ENCODE measurements around the gene CLDND2.

Gene CLDND2

DNA sequence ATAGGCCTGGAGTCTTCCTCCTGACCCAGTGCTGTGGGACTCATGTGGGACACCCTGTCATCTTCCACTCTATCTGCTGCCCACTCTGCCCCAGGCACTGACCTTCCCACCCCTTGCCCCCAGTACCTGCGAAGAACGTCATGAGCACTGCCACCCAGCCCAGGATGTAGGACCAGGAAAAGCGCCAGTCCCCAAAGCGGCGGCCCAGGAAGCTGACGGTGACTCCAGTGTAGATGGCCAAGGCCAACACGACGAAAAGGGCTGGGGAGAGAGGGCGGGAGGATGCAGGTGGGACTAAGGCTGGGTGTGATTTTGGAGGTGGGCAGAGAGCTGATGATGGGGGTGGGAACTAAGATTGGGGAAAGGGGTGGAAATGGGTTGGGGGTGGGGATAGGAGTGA, 11.6 kb upstream of the CLDND2 start:
- DNase-seq = no peak

DNA sequence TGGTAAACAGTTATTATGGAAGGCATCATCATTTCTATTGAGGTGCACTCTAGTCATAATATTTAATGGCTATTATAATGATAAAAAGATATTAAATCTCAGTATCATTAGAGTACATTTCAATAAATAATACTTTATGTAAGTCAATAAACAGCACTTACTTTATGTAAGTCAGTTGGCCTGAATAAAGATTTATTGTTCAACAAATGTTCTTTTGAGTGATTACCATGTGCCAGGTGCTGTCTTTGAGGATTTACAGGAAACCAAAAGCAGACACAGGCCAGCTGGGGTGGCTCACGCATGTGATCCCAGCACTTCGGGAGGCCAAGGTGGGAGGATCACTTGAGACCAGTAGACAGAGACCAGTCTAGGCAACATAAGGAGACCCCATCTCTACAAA, 8.6 kb upstream of the CLDND2 start:
- DNase-seq = no peak

DNA sequence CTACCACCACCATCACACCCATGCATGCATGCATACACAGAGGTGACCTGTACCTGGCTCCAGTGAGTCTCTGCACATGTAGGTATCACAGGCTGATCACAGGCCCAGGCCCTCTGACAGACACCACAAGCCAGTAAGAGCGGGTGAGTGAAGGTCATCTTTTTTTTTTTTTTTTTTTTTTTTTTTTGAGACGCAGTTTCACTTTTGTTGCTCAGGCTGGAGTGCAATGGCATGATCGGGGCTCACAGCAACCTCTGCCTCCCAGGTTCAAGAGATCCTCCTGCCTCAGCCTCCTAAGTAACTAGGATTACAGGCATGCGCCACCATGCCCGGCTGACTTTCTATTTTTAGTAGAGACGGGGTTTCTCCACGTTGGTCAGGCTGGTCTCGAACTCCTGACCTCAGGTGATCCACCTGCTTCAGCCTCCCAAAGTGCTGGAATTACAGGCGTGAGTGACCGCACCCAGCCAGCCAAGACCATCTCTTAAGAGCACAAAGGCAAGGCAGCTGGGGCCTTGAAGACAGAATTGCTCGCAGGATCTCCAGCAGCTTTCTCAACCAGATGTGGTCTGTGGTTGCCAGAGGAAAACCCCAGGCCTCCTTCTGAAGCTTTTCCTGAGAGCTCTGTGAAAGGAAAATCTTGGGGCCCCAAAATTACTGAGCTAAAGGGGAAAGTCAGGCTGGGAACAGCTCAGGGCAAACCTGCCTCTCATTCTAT, 6.9 kb upstream of the CLDND2 start:
- DNase-seq = no peak

DNA sequence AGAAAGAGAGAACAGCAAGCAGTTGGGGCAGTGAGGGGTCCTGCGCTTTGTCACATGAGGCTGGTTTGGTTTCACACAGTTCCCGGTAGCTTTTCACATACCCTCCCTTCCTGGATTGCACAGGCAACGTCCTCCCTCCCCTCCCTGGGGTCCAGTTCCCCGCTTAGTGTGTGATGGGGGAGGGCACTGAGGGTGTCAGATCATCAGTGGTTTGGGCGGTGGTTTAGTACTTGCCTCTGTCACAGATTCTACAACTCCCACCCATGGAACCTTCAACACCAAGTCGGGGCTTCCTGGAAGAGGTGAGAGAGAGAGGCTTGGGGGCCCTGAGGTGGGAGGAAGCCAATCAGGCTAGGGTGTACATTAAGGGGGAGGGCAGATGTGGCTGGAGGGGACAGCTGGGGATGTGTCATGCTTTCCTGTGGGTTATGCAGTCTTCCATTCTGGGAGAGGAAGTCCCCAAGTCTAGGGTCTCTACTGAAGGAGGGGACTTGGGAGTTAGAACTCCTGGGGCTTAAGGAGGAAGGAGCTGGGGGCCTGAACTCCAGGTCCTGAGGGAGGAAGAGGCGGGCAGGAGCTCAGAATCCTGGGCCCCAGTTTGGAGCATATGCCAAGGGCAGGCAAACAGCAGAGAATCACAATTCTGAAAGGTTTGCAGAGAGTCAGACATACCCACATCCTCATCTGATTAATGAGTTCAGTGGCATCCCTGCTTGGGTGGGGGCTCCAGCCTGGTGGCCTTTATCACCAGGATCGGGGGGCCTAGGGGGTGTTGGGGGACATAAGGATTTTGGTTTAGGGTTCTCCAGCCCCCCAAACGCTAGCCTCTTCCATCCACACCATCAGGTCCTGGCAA, 4.1 kb upstream of the CLDND2 start, which contains the start of gene NKG7:
Gene NKG7 (minus strand): TSS at position 6 of the 856 bp plus-strand sequence. CDS start 119 bp downstream, outside the sequence.
- DNase-seq = no peak

DNA sequence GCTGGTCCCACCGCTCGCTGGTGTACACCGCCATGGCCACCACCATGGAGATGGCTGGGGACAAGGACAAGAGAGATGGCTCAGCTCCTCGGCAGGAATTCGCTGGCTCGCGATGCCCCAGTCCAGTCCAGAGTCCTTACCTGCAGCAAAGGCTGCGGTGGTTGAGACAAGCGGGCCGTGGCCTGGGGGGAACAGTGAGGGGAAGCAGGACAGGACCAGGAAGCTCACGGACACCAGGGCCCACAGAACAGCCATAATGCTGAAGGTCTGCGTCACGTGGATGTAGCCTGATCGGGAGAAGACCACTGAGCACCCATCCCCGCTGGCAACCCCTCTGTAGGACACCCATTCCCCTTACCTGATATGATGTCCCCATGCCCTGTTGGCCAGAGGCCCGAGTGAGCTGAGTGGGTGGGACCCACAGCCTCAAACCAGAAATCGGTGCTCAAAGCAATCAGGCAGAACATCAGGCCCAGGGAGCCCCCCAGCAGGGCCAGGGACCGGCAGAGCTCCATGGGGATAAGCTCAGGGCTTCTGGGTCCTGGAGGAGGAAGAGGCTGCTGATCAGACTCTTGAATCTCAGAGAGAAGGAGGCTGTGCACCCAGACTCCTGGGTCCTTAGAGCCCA, 3.3 kb upstream of the CLDND2 start:
- DNase-seq = no peak

DNA sequence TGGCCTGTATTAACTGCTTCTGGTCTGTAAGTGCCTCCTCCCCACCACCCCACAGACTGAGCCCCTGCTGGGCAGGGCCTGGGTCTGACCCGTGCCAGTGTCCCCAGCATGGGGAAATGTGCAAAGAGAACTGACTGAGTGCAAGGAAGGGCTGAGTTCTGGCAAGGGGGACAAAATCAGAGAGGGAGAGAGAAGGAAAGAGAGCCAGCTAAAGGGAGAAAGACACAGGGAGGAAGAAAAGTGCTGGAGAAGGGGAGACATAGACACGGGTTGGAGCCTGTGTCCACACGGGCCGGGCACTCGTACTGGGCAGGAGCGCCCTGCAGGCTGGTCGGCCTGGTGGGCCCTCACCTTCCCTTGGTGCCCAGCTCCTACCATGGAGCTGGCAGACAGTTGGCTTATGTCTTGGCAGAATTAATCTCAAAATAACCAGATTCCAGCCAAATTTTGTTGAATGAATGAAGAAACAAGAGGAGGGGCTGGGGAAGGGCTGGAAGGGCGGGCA, 2.4 kb upstream of the CLDND2 start:
- DNase-seq = no peak

DNA sequence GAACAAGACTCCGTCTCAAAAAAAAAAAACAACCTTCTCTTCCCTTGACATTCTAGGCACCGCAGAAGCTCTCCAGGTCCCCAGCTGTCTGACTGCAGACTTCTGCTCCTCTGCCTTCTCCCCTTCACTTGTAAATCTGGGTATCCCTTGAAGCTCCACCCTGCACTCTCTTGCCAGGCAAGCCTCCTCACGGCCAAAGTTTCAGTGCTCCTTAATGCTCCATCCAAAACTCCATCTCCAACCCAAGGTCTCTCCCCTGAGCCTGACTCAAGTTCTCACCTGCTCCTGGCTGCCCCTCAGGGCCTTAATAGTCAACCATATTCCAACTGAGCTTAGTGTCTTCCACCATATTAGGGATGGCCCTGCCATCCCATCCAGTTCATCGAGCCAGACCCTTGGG, 1.4 kb upstream of the CLDND2 start:
- no peak for DNase-seq

GRCh38 chr19:51367565-51368365, 1.0 kb downstream of the CLDND2 start:
- DNase-seq = peak; percentile 97

- DNase-seq = no peak
Measured at GRCh38 chr19:51367255-51367564, 1.6 kb downstream of the CLDND2 start.

DNA sequence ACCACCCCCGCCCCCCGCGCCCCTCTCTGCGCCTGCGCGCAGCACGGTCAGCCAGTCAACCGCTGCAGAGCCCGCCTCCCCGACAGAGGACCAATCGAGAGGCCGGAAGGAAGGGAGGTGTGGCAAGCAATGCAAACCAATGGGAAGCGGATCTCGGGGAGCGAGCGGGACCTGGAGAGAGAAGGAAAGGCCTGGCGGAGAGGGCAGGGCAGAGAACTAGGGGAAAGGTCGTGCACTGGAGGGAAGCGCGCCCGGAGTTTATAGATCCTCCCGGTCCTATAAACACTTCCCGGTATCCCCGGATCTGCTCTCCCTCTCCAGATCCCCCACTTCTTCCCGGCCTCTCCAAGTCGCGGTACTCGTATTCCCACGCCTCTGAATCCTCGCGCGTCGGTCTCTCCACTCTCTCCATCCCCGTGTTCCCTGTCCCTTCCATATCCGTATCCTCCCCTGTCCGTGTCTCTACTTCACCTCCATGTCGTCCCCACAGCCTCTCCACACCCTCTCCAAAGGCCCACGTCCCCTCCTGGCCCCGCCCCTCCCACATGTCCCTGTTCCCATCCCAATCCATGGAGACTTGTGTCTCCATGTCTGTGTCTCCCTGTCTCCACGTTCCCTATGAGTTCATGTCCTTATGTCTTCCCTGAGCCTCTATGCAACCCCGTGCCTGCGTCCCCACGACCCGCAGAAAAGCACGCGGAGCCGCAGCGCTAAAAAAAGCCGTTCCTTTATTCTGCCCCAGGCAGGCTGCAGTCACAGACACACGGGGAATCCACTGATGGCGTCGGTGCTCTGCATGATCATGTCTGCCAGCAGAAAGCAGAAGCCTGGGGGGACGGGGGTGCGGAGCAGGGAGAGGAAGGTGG, 2.2 kb downstream of the CLDND2 start:
- peak; percentile 96 for DNase-seq

- peak; percentile 54 for DNase-seq
Measured at GRCh38 chr19:51365965-51366388, 2.8 kb downstream of the CLDND2 start, which contains the start of gene ETFB. TSS of gene ETFB (minus strand) at chr19:51366388. CDS start at chr19:51366326, 62 bp downstream.

DNA sequence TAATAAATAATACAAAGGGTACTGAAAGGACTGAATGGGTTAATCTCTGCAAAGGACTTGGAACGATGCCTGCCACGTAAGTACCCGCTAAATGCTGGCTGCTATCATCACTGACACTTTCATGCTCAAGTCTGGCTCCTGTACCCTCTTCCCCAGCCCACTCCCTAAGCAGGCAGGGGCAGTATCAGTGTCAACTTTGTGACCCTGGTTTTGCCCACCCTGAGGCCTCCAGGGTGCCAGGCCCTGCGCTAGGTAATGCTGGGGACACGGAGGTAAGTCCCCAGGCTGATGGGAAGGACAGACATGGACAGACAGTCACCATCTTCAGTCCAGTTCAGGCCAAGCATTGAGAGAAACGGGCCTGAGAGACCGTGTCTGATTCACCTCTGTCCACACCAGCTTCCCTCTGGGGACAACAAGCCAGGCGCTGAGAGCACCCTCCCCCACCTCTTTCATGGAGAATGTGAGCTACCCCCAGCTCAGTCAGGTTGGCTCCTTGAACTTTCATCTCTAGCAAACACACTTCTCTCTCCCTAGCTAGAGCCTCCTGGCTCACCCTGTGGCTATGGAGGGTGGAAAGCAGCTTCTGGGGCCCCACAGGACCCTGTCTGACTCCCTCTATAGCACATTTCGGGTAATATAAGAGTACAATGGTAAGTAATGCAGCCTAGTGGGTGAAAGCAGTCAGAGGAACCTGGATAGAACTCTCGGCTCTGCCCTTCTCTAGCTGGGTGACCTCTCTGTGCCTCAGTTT, 3.4 kb downstream of the CLDND2 start:
- DNase-seq = peak; percentile 50

- DNase-seq = peak; percentile 14
Measured at GRCh38 chr19:51364200-51365106, 4.3 kb downstream of the CLDND2 start.

DNA sequence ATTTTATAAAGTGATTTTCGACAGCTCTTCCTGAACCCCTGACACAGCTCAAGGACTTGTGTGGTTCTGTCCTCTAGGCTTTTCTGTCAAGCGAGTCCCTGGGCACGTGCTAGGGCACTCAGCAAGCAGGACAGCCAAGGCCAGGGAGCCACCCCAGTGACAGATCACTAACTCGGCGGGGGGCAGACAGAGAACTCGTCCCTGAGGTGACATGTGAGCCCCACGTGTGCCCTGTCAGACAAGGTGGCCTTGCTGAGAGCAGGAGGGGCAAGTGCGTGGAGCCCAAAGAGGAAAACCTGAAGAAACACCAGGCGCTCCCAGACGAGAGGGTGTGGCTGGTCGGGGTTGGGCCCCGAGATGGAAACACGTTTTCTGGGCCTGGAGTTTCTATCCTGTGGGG, 7.6 kb downstream of the CLDND2 start:
- DNase-seq = no peak

- DNase-seq = no peak
Measured at GRCh38 chr19:51359294-51359693, 9.5 kb downstream of the CLDND2 start.

DNA sequence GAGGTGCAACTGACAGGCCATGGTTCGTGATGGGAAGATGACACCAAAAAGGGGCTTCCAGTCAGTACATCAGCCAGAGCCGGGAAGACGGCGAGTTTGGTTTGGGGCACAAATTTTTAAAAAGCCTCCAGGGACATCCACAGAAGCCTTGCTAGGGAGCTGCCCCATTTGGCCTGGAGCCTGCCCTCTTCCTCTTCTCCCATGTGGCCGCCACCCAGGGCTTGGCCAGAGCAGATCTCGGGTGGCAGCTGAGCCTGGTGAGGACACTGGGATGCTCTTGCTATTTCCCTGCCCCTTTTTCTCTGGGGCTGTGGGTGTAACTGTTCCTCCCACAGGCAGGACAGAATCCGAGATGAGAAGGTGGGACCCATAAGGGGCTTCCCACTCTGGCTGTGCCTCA, 10.9 kb downstream of the CLDND2 start:
- DNase-seq = no peak

DNA sequence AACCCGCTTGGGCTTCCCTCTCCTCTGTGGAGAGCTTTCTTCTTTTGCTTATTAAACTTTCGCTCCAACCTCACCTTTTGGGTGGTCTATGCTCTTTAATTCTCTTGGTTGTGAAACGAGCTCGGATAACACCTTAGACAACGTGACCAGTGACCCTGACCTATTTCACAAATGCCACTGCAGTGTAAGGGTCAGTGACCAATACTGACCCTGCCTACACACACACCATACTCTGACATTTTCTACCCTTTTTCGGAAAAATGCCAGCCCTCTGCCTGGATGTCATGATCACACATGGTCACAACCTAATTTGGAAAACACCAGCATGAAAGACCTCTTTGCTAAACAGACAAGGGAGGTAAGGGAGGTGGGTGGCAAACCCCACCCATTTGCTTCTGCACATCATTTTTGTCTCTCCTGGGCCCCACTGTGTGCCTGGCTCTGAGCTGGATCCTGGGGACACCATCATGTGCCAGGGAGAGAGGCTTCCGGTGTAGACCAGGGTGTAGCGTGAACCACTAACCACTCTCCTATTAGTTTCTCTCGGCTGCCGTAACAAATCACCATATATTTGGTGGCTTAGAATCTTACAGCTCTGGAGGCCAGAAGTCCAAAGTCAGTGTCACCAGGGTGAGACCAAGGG, 12.5 kb downstream of the CLDND2 start:
- no peak for DNase-seq

DNA sequence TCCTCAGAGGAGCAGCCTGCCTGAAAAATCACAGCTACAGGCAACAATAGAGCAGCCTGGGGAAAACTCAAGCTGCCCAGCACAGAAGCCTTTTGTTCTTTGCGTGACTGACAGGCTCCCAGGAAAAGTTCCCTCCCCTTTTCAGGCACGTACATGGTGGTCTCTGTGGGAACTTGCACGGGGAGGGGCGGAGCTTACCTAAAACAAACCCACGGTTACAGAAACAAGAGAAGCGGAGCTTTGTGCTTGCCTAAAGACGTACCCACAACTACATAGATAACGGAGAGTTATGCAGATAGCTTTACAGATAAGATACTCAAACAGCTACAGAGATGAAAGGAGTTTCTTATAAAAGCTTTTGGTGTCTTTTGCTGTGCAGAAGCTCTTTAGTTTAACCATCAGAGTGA, 14.1 kb downstream of the CLDND2 start:
- DNase-seq = peak; percentile 76

DNA sequence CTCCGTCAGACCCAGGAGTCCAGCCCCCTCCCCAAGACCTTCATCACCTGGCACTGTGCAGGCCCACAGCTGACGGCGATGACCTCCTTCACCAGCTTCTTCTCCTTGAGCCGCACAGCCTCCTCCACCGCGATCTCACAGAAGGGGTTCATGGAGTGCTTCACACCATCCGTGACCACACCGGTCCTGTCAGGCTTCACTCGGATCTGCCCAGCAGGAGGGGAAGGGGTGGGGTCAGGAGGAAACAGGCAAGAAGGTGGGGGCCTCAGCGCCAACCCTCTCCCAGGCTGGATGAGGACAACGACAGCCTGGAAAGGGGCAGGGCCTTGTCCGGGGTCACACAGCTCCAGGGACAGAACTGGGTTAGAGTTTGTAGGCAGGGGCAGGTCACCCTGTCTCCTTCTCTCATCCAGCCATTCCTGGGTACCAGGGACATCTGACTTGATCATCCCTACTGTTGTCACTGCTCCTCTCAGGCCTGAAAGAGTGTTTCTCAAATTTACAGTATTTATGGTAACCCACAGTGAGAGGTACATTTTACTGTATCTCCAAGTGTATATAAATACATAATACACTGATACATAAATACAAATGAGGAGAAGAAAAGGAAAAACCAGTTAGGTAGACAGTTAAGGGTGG, 14.6 kb downstream of the CLDND2 start:
- no peak for DNase-seq
